HG03097 (cell line): ENCODE measurements around the gene ZNF286A.
"Not testable (repeated sequence)": the region's sequence is repeated elsewhere in the genome, so short reads cannot be mapped to it uniquely, and the experiment has no call there.

Source experiments
- ATAC-seq: cut with Tn5 transposase; IDR thresholded peaks from one replicate; pipeline ENCODE4 v1.9.1; 2021; ENCODE audit not compliant: unreplicated experiment, low FRiP score

The ZNF286A gene

DNA sequence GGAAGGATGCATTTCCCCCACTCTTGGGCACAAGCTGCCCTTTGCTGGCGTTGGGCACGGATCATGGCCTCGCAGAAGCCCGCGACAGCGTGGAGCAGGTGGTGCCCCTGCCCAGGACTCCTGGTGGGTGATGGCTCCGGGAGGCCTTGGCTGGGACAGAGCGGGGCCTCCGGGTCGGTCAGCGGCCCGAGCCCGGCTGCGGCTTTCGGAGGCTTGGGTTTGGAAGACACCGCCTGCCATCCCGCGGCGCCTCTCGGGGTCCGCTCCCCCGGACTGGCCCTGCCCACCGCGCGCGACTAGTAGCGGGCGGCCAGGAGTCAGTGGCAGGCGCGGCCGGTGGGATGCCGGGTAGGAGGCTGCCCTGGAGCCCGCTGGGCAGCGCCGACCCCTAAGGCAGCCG lies 49.9 kb downstream of the ZNF286A start:
- not testable (repeated sequence) for ATAC-seq

DNA sequence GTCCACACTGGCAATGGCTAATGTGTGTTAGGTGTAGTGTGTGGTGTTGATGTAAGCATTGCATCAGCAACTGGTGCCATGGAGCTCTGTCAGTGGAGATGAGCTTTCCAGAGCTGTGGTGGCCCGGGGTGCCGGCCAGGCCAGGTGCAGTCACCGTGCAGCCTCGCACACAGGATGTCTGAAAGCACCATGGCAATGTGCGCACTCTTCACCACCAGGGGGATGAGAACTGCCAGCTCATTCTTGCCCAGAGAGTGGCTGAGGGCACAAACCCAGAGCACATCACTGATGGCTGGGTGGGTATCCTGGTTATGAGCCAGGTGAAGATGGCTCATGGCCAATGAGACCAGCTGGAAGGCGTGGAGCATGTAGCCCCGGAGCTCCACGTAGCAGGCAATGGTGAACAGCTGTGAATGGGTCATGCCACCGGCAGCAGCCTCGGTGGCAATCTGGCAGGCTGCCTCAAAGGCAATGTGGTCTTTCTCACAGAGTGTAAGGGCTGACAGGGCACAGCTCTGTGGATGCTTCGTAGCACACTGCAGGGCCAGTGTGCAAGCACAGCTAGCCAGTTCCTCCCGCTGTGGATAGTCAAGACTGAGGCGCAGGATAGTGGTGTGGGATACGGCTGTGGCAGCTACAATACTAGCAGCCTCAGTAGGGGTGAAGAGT lies 69.4 kb downstream of the ZNF286A start:
- ATAC-seq, result not testable (repeated sequence)
